GM21717 (cell line): ENCODE results near the gene VWA8.

ENCODE experiments used
- ATAC-seq: cut with Tn5 transposase; IDR thresholded peaks from one replicate; pipeline ENCODE4 v1.9.1; 2021; ENCODE audit warnings: mild to moderate bottlenecking, moderate library complexity; ENCODE audit not compliant: unreplicated experiment

VWA8 gene

DNA sequence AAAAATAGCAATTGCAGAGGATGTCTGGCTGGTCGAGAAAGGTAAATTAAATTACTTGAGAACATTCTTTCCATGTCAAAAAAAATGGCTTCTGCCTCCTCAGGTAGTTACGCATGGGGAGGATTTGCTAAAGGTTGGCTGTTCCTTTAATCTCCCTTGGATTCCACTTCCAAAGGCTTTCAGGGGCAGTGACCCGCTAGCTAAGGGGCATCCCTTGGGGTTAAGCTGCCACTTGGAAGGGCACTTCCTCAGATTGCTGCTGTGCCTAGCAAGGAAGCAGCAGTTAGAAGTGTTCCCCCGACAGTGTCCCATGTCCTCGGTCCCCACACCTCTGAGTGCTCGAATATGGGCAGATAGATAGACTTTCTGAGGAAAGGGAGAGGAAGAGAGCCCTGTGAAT, 395.1 kb downstream of the VWA8 start:
- no peak for ATAC-seq

DNA sequence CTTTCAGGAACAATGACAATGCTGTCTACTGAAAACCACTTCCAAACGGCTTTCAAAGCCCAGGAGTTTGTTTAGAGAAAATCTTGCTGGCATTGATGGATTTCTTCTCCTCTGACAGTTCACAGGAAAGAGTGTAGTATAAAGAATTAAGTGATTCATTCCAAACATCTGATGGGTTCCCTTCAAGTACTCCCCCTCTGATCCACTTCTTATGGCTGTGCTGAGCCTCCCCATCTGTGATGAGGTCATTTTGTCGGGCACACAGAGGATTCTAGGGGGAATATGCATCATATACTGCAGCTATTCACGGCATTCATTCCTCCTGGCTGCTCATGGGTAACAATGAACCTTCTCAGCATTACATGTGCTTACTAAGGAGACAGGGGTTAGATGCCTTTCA, 395.7 kb downstream of the VWA8 start:
- ATAC-seq = no peak

DNA sequence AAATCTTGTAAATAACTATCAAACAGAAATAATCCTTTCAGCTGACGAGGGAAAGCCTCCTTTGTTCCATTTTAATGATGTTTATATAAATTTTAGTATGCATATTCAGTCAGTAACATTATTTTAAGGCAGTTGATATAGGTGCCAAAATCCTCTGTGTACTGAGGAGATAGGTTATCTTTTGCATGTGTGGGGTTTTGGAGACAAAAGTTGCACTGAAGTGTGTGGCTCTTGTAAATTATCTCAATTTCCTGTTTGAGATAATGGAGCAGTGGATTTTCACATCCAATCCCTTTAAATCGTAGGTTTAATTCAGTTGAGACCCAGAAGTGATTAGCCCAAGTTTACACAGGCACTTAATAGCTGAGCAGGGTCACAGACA, 396.9 kb downstream of the VWA8 start:
- no peak for ATAC-seq

DNA sequence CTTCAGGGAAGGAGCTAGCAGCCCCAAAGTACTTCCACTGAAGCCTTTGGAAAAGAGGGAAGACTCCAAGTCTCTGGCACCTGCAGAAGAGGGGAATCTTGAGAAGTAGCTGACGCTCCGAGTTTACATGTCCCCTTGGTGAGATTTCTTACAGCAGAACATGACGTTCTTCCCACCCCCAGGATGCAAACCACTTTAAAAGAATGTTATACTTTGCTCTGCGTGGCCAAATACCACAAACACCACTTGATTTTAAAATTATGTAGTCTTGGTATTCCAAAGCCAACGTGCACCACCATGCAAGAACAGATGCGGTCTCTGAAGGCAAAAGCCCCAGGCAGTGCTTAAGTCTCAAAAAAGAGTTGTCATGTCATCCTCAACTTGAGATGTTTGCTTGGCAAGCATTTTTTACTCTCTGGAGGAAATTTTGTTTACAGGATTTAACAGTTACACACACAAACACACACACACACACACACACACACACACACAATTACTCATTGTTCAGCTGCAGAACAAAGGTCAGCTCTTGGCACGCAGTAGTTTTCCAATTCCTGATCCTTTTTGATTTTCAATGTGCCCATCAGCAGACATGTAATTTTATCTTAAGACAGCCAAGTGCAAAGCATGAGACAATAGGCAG, 397.4 kb downstream of the VWA8 start:
- ATAC-seq = no peak

DNA sequence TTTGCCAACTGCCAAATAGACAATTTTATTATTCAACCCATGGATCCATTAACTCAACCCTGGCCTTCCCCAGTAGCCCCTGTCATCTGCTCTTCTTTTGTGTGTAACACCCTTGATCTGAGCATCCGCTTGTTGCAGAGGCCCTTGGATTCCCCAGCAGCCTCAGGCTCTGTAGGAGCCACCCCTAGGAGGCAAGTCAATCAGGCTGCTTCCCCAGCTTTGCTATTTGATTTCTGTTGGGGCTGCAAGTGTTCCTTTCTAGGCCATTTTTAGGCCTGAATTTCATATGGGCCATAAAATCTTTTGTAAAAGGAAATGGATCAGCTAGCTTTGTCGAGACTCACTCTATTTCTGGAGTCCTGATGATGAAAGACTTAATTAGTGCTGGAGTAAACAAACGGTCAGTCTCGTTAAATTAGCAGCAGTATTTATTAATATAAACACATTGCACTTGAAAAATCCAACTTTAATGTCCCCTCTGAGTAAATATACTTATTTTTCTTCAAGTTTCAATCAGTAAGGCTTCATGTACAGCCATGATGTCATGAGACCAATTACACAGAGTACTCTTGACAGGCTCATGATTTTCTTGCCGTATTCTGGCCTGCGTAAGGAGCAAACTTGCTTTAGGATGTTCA, 398.2 kb downstream of the VWA8 start:
- ATAC-seq = no peak

DNA sequence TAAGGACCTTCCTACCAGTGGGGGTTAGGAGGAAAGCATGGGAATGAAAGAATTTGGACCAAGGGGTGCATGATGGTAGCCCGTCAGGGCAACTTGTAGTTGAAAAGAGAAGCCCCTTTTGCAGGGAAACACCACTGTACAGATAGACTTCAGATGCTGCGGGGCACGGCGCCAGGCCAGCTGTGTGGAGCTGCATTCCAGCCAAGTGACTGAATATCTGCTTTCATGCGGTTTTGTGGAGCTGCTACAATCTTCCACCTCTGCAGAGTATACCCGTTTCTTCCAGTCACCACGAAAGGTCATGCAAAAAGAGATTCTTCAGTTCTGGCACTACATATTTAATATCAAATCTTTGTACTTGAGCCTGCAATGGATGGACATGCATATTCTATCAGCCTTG, 398.8 kb downstream of the VWA8 start:
- ATAC-seq = no peak

DNA sequence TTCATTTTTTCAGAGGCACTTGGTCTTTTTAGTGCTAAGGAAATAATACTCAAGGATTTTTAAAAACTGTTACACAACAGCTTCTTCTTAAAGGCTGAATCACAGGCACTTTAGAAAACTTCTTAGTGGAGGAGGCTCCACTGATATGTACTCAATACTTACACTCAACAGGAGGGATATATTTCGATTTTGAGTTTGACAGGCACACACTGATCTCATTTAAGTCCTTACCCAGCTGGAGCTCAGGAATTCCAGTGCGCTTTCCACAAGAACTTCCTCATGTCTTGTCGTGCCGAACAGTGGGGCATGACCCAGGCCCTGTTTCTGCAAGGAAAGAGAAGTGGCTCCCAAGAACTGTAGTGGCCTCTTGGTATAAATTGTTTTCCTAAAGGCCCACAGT, 399.7 kb downstream of the VWA8 start:
- ATAC-seq = no peak

DNA sequence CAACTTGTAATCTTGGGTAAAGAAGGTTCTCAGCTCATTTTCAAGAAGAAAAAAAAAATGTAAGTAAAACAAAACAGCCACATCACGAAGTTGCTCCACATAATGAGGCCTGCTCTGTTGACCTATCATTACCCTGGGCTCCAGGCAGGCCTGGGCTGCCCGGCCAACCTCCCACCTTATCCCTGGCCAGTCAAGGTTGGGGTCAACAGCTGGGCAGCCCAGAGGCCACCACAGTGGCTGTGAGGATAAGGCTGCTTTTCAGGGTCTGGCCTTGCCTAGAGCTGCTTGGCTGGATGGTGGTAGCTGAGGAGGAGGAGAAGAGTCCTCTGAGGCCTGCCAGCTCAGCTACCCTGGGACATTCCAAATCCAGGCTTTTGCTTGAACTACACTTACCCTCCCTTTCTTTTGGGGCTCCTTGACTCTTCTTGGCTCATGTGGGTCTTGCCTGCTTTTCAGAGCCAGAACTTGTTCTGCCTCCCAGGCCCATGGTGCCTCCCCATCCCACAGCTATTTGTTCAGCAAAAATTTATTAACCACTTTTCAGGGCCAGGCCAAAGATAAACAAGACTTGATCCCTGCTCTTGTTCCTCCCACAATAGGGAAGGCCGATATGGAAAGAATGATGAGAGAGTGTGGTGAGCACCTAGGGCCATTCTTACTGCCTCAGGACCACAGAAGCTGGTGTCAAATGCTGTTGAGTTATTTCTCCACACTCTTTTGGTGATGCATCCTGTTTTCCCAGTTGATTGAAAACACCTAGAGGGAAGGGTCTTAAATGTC, 401.9 kb downstream of the VWA8 start:
- no peak for ATAC-seq

DNA sequence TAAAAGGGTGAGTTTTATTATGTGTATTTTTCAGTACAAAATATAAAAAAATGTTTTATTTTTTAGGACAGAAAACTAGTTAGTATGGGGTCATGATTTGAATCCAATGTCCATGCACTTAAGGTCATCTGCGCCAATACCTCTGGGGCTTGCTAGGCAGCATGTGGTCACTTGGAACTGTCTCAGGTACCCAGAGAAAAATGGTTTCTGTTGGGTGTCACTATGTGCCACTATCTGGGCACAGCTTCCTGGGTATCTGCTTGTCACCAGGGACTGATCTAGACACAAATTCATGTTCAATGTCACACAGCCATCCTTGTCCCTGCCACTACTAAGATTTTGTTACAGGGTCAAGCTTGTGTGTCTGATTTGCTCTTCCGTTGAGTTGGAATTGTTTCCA, 403.2 kb downstream of the VWA8 start:
- no peak for ATAC-seq

DNA sequence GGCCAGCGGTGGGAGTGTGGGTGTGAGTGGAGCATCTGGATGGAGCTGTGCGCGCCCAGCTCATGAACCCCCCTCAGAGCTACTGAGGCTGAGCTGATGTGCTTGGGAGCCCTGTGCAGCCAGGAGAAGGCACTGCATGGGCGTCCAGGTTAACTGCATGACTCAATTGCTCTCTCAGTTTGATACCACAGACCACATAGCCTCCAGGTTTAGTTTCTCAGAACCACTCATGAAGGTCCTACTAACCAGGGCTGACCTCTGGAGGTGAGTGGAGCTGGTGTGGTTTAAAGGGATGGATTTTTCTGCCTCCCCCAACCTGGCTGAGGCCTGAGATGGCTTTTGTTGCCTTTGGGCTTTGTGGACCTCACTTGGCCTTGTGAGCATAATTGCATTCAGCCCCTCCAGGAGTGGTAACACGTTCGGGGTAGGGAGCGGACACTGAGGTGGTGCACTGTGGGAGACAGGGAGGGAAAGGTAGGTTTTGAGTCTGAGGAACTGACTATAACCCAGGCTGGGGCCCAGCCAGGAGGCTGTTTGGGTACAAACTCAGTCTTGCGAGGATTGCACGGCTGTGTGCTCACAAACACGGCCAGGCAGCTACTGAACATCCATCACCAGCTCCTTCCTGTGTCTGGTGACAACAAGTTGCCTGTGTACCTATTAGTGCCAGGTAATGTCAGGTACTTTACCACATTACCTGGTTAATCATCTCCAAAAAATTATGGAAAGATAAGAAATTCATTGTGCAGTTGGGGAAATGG, 406.1 kb downstream of the VWA8 start:
- peak; percentile 95 for ATAC-seq

DNA sequence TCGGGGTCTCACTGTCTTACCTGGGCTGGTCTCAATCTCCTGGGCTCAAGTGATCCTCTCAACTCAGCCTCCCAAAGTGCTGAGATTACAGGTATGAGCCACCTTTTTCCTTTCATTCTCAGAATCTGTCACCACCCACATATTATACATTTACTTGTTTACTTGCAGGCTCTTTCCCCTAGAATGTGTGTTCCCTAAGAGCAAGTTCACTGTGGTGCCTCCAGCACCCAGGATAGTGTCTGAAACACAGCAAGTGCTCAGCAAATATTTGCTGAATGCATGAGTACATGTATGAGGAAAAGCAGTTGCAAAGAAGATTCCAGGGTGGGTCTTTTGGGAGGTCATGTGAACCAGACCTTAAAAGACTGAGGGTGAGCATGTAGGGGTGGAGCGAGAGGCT, 406.7 kb downstream of the VWA8 start:
- no peak for ATAC-seq

DNA sequence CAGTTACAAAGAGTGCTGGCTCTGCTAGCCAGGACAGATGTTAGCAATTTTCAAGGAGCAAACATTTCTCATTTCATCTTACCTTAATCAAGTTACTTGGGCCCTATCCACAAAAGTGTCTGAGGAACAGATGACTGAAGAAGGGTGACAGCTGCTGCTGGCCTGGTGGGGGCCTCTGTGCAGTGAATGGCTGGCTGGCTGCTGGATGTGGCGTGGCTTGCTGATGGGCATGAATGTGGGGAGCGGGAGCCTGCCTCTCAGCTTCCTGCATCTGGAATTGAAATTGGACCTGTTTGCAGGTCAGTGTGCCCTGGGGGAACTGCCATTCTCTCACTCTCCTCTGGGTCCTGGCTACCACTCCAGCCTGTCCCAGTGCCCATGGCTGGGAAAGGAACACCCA, 408.9 kb downstream of the VWA8 start:
- ATAC-seq = no peak

DNA sequence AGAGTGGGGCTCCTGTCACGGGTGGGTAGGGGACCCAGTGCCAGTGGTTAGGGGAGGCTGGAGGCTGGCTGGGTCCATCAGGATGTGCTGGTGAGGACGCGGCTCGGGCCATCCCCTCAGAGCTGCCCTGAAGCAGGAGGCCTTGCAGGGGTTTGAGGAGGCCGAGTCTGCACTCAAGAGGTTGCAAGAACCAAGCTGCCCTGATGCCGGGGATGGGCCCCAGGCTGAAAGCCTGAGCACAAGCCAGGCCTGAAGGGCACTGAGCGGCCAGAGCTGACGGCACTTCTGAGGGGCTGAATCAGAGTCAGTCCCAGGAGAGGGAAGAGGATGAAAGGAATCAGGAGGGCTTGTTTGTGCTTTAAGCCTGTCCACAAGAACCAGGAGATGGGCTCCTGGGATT, 410.6 kb downstream of the VWA8 start:
- no peak for ATAC-seq

DNA sequence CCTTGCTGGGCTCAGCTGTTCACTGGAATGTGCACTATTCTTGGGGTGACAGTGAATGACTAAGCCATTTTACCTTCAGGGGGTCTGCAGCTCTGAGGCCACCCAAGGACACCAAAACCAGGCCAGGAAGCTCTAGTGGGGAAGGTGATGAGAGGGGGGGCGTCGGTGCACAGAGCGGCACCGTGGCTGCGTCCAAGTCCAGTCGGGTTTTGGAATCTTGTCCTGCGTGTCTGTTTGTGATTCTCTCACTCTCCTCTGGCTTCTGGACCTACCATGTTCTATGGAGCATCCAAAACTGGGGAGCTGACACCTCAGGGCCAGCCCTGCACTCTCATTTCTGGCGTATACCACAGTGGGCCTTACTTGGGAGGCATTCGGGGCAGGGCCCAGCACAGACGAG, 411.4 kb downstream of the VWA8 start:
- ATAC-seq = no peak

DNA sequence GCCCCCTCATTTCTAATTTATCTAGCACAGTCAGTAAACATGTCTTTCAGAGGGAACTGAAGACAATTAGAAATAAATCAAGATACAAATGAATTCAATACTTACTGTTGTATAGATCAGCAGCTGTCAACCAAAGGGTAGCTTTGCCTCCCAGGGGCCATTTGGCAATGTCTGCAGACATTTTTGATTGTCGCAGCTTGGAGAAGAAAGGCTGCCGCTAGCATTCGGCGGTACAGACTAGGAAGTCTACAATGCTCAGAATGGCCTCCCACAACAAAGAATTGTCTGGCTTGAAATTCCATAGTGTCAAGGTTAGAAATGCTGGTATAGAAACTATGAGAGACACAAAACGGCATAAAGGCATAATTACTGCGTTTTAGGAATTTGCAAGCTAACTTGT, 412.0 kb downstream of the VWA8 start:
- no peak for ATAC-seq

DNA sequence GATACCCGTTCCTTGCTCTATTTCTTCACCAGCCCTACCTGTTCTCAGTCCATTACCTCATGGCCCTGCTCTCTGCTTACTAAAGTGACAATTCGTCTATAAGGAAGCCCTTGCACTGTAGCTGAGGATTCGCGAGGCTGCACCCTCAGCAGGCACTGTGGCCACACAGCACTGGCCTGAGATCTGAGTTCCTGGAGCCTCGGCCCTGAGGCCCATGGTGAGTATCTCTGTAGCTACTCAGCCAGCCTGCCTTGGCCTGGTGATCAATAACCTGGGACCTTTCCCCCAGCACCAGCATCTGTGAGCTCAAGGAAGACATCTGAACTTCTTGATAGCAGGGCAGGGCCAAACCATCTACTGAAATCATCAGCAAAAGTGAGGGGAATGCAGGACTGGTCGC, 412.9 kb downstream of the VWA8 start:
- no peak for ATAC-seq

DNA sequence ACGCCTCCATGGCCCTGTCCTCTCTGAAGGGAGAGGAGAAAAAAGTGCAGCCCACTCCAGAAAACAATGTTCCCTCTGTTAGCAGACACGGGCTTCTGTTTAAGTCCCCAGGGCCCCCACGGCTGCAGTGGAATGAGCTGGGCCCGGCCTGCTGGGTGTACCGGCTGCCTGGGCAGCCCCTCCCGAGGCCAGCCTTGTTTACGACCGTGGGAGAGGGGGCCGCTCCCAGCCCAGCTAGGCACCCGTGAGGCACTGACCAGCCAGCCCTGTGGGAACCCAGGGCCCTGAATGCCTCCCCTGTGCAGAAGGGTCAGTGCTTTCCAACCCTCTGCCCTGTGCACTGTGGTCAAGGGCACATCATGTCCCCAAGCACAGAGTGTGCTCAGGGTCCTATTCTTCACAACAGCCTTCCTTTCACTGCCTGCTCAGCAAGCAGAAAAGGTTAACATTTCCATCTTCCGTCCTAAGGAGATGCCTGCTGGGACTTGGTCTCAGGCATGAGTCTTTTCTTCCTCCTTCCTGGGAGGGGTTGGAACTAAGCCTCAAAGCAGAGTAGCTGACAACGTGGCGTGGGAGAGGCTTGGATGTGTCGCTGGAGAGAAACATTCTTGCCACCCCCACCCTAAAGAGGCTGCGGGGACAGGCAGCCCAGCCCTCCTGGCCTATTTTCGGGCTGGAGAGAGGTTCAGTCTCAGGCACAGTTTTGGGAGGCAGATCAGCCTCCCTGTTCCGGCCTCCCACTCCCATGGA, 413.5 kb downstream of the VWA8 start:
- ATAC-seq = no peak

DNA sequence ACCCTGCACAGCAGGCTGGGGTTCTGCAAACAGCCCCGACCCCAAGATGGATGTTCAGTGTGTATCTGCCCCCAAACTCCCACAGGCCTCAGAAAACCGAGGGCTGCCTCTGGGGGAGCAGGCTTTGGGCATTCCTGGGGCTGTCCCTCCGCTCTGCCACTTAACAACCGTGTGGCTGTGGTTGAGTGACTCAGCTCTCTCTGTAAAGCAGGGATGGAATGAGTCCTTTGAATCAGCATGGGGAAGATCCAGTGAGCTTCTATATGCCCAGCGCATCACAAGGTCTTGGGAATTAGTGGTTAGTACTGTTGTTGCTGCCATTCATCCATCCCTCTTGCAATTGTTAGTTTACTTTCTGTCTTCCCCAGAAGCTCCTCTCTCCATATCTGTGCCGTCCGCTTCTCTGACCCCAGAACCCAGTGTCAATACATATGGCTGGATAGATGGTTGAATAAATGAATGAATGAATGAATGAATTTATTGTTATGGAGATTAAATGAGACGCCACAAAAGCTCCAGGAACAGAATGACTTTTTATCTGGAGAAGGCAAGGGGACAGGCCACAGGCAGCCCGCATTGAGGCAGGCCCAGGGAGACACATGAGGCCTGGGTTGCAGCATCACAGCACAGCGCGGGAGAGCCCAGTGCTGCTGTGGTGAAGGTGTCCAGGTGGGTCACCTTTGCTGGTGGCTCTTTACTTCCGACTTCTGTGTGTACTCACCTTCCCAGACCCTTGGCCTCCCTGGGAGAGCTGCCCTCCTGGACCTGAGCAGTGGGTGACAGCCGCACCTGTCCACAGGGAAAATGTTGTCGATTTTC, 414.3 kb downstream of the VWA8 start:
- ATAC-seq = no peak

DNA sequence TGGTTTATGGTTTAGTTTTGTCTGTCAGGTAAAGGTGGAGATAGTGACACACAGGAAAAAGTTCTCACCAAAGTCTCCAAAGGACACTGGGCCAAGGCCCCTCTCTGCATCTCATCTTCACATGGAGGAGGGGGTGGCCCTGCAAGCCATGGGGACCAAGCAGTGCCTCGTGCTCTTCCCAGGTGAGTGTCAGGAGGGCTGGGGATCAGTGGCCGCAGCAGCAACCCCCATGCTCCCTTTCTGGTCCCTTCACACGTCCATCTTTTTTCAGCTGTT, 415.5 kb downstream of the VWA8 start:
- no peak for ATAC-seq

DNA sequence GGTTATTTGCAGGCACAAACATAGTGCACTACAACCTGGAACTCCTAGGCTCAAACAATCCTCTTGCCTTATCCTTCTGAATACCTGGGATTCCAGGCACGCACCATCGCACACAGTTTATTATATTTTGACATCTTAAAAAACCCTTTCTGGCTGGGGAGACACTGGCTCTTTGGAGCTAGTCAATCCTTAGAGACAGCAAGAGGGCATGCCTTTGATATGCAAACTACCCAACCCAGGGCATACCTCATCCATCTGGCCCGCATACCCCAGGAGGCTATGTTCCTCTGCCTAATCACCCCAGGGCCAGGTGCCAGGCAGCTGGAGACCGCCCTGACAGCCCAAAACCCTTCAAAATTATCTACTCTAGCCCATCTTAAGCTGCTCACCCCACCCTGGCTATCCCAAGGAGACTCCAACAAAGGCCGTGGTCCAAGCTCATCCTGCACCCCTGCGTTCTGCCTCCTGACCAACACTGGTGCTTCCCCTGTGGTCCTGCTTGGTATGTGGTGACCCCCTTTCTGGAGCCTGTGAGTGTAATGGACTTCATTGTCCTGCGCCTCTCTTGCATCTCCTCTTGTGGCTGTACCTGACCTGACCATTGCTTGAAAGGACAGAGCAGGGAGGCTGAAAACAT, 417.1 kb downstream of the VWA8 start:
- no peak for ATAC-seq
